IMR-90 (cell line): ENCODE measurements around the gene VLDLR. TPM values are rescaled to one million over a fixed set of nuclear protein-coding genes. Genes with fewer than 3 reads are reported as not detected.

ENCODE experiments used
- ATAC-seq: fragments of 200-7000 bp; cut with Tn5 transposase; 2 replicates; pipeline ENCODE4 v1.9.1; 2020; ENCODE audit warnings: low read depth, mild to moderate bottlenecking, moderate library complexity
- BruUV-seq: library from RNA; stranded (reverse); fragments of 400-500 nt; replicated peaks from 2 replicates; lab custom pipeline; 2021; lab: Mats Ljungman, UMichigan
- CTCF ChIA-PET: fragments of 300-600 bp; formaldehyde crosslinking; extraction: SDS; loops from one replicate; lab custom pipeline; 2021; ENCODE audit warnings: antibody characterized with exemption; lab: Yijun Ruan, JAX
- POLR2A ChIA-PET: fragments of 300-600 bp; sonication (Branson Sonifier 250); formaldehyde crosslinking; loops from one replicate; lab custom pipeline; 2022; ENCODE audit warnings: antibody characterized with exemption; ENCODE audit not compliant: unreplicated experiment; lab: Charles Lee
- DNase-seq: peaks from one replicate; pipeline ENCODE4 v3.0.0; 2013
- H2AFZ ChIP-seq: replicated peaks from 2 replicates; pipeline ENCODE3; 2013; ENCODE audit warnings: low read length, mild to moderate bottlenecking; ENCODE audit not compliant: poor library complexity
- H2AK5ac ChIP-seq: 2 replicates; pipeline ENCODE4 v1.6.1; 2013; ENCODE audit warnings: low read depth, low read length, inconsistent platforms
- H2AK9ac ChIP-seq: replicated peaks from 2 replicates; pipeline ENCODE3; 2013; ENCODE audit warnings: mild to moderate bottlenecking, low read depth, low read length, moderate library complexity; ENCODE audit not compliant: poor library complexity
- H2BK120ac ChIP-seq: 2 replicates; pipeline ENCODE4 v1.6.1; 2013; ENCODE audit warnings: low read depth, low read length, inconsistent platforms
- H2BK15ac ChIP-seq: 3 replicates; pipeline ENCODE4 v1.6.1; 2013; ENCODE audit warnings: low read depth, low read length, inconsistent platforms
- H2BK20ac ChIP-seq: 2 replicates; pipeline ENCODE4 v1.6.1; 2013; ENCODE audit warnings: low read depth, mild to moderate bottlenecking, inconsistent platforms, low read length, moderate library complexity
- H2BK5ac ChIP-seq: 2 replicates; pipeline ENCODE4 v1.6.1; 2013; ENCODE audit warnings: mild to moderate bottlenecking, low read depth, low read length, inconsistent platforms; ENCODE audit not compliant: poor library complexity, severe bottlenecking
- H3K14ac ChIP-seq: replicated peaks from 2 replicates; pipeline ENCODE4 v1.6.1; 2013; ENCODE audit warnings: low read depth, low read length, inconsistent platforms
- H3K18ac ChIP-seq: 2 replicates; pipeline ENCODE4 v1.6.1; 2013; ENCODE audit warnings: low read depth, low read length, control low read depth
- H3K23ac ChIP-seq: 2 replicates; pipeline ENCODE4 v1.6.1; 2013; ENCODE audit warnings: low read depth, low read length, inconsistent platforms
- H3K27ac ChIP-seq: 2 replicates; pipeline ENCODE4 v1.5.1; 2013; ENCODE audit warnings: mild to moderate bottlenecking, control low read depth, low read length; ENCODE audit not compliant: insufficient read depth
- H3K27me3 ChIP-seq: 2 replicates; pipeline ENCODE4 v1.6.1; 2013; ENCODE audit warnings: low read length; ENCODE audit not compliant: control insufficient read depth, insufficient read depth
- H3K36me3 ChIP-seq: 2 replicates; pipeline ENCODE4 v1.6.1; 2013; ENCODE audit warnings: low read length, mixed read lengths; ENCODE audit not compliant: control insufficient read depth, insufficient read depth
- H3K4ac ChIP-seq: 2 replicates; pipeline ENCODE4 v1.6.1; 2013; ENCODE audit warnings: low read depth, low read length, inconsistent platforms
- H3K4me1 ChIP-seq: 2 replicates; pipeline ENCODE4 v1.6.1; 2013; ENCODE audit warnings: low read length, mixed read lengths; ENCODE audit not compliant: control insufficient read depth, insufficient read depth
- H3K4me2 ChIP-seq: 2 replicates; pipeline ENCODE4 v1.6.1; 2013; ENCODE audit warnings: low read depth, mild to moderate bottlenecking, control low read depth, low read length, moderate library complexity
- H3K4me3 ChIP-seq: 2 replicates; pipeline ENCODE4 v1.5.1; 2013; ENCODE audit warnings: low read depth, mild to moderate bottlenecking, control low read depth, low read length, moderate library complexity; ENCODE audit not compliant: insufficient read depth
- H3K56ac ChIP-seq: 2 replicates; pipeline ENCODE4 v1.6.1; 2013; ENCODE audit warnings: low read length, inconsistent platforms; ENCODE audit not compliant: insufficient read depth; ENCODE audit errors: extremely low read depth
- H3K79me1 ChIP-seq, 2 experiments: 2 replicates each; pipeline ENCODE4 v1.6.1; 2013; ENCODE audit warnings: low read length in 2 of 2, inconsistent platforms in 1 of 2, low read depth in 1 of 2
- H3K9ac ChIP-seq: 2 replicates; pipeline ENCODE4 v1.6.1; 2013; ENCODE audit warnings: low read depth, low read length, control low read depth
- H3K9me1 ChIP-seq: 2 replicates; pipeline ENCODE4 v1.6.1; 2013; ENCODE audit warnings: low read length, inconsistent platforms; ENCODE audit not compliant: insufficient read depth
- H3K9me3 ChIP-seq: 2 replicates; pipeline ENCODE4 v1.6.1; 2013; ENCODE audit warnings: low read length; ENCODE audit not compliant: control insufficient read depth, insufficient read depth
- H4K20me1 ChIP-seq: 2 replicates; pipeline ENCODE4 v1.6.1; 2013; ENCODE audit warnings: low read length, inconsistent platforms; ENCODE audit not compliant: insufficient read depth
- H4K5ac ChIP-seq: 2 replicates; pipeline ENCODE4 v1.6.1; 2013; ENCODE audit warnings: mild to moderate bottlenecking, low read depth, low read length, control low read depth
- H4K8ac ChIP-seq, 2 experiments: 2 replicates each; pipeline ENCODE4 v1.6.1; 2013; ENCODE audit warnings: low read depth in 2 of 2, low read length in 2 of 2, control low read depth in 1 of 2, inconsistent platforms in 1 of 2
- H4K91ac ChIP-seq: 2 replicates; pipeline ENCODE4 v1.6.1; 2013; ENCODE audit warnings: low read depth, low read length, inconsistent platforms; ENCODE audit not compliant: insufficient read depth
- CEBPB ChIP-seq: IDR thresholded peaks from 2 replicates; pipeline ENCODE4 v1.6.1; 2012; ENCODE audit warnings: low read depth, low read length, improper control_type of control experiment
- CHD1 ChIP-seq: IDR thresholded peaks from 2 replicates; pipeline ENCODE4 v1.6.1; 2012; ENCODE audit warnings: low read depth, low read length, improper control_type of control experiment
- CTCF ChIP-seq: conservative IDR thresholded peaks from 2 replicates; pipeline ENCODE4 v1.5.1; 2012; ENCODE audit warnings: mild to moderate bottlenecking, low read depth, low read length, improper control_type of control experiment
- ELK1 ChIP-seq: fragments of 150-350 bp; IDR thresholded peaks from 2 replicates; pipeline ENCODE4 v1.6.1; 2016; ENCODE audit warnings: low read depth, mild to moderate bottlenecking, low read length, moderate library complexity, borderline replicate concordance
- FOS ChIP-seq: fragments of 150-350 bp; IDR thresholded peaks from 2 replicates; pipeline ENCODE4 v1.6.1; 2016; ENCODE audit warnings: low read depth, low read length
- MAFK ChIP-seq: IDR thresholded peaks from 2 replicates; pipeline ENCODE4 v1.6.1; 2012; ENCODE audit warnings: low read depth, low read length, improper control_type of control experiment
- MAZ ChIP-seq: IDR thresholded peaks from 2 replicates; pipeline ENCODE4 v1.6.1; 2012; ENCODE audit warnings: low read depth, mild to moderate bottlenecking, low read length, improper control_type of control experiment, moderate library complexity, borderline replicate concordance
- MXI1 ChIP-seq: IDR thresholded peaks from 2 replicates; pipeline ENCODE4 v1.6.1; 2012; ENCODE audit warnings: low read depth, mild to moderate bottlenecking, low read length, moderate library complexity, borderline replicate concordance
- NFE2L2 ChIP-seq: fragments of 150-350 bp; IDR thresholded peaks from 2 replicates; pipeline ENCODE4 v1.6.1; 2016; ENCODE audit warnings: low read depth, mild to moderate bottlenecking, low read length
- POLR2A ChIP-seq: IDR thresholded peaks from 2 replicates; pipeline ENCODE4 v1.6.1; 2012; ENCODE audit warnings: mild to moderate bottlenecking, low read depth, low read length
- RAD21 ChIP-seq: IDR thresholded peaks from 2 replicates; pipeline ENCODE4 v1.6.1; 2012; ENCODE audit warnings: low read length, improper control_type of control experiment
- RFX5 ChIP-seq: IDR thresholded peaks from 2 replicates; pipeline ENCODE4 v1.8.0; 2012; ENCODE audit warnings: low read depth, mild to moderate bottlenecking, low read length, moderate library complexity
- SMC3 ChIP-seq: fragments of 150-350 bp; IDR thresholded peaks from 2 replicates; pipeline ENCODE4 v1.6.1; 2016; ENCODE audit warnings: low read depth, mild to moderate bottlenecking, antibody characterized with exemption, low read length, moderate library complexity
- USF2 ChIP-seq: fragments of 150-350 bp; IDR thresholded peaks from 2 replicates; pipeline ENCODE4 v1.6.1; 2017; ENCODE audit warnings: mild to moderate bottlenecking, antibody characterized with exemption, low read length, low read depth
- WGBS, 2 experiments: methylation state at CpG; one replicate each; pipeline versions ENCODE4 v1.1.5 to v1.1.7; 2013; ENCODE audit warnings: missing lambda C conversion rate in 2 of 2; ENCODE audit not compliant: insufficient read length in 1 of 2; ENCODE audit errors: extremely low coverage in 2 of 2; 5-methylcytosine and 5-hydroxymethylcytosine counted together
- dilution Hi-C: fragments of 300-500 bp; cut with HindIII; formaldehyde crosslinking; loops from one replicate; pipeline ENCODE4 v1.14.3; 2018; ENCODE audit warnings: low sequenced_read_pairs; ENCODE audit not compliant: unreplicated experiment
- in situ Hi-C: fragments of 300-500 bp; cut with MboI; formaldehyde crosslinking; loops from 3 replicates; pipeline ENCODE4 v1.14.3; 2019; ENCODE audit warnings: low sequenced_read_pairs, inconsistent platforms, mixed read lengths
- intact Hi-C: fragments of 100-400 bp; cut with micrococcal nuclease; formaldehyde crosslinking; loops from 2 replicates; pipeline ENCODE4 v1.10.0; 2022
- polyA plus RNA-seq, 3 experiments: library from polyadenylated mRNA; depleted of rRNA; stranded (reverse); fragments of >200 nt; gene quantifications; 2 replicates each; pipeline ENCODE4 v1.2.3, GENCODE V29; 2012; ENCODE audit warnings: low replicate concordance in 1 of 3
- total RNA-seq: library from RNA; depleted of rRNA; stranded (reverse); fragments of >200 nt; gene quantifications from 2 replicates; pipeline ENCODE4 v1.2.3, GENCODE V29; 2012

Gene VLDLR
- total and polyA plus RNA-seq, 2 of the 4 experiments (the other 2 are of a cell fraction): 9.0 to 10.2 TPM

GRCh38 chr9:2664174-2665065 is 42.8 kb downstream of the VLDLR start:
- Histone ChIP-seq H3K79me1 (no peaks in the 10 kb centered on the region), H3K4me2 (no peak overlapping the region), H3K27me3 (no peaks in the 10 kb centered on the region), H3K36me3 (no peaks in the 10 kb centered on the region), H3K4ac (no peak overlapping the region), H2BK15ac (no peak overlapping the region), H3K9me1 (no peaks in the 10 kb centered on the region), H3K23ac (no peak overlapping the region), H4K91ac (no peak overlapping the region), H3K56ac (no peak overlapping the region), H4K5ac (no peak overlapping the region), H4K8ac (no peak overlapping the region), H3K27ac (no peak overlapping the region), H3K9me3 (peaks cover 4% of the 10 kb centered on the region; the same call in 1 of the 2 replicates), H2BK5ac (no peak overlapping the region), H2AFZ (peak overlapping the region; percentile 3), H3K18ac (no peak overlapping the region), H2BK120ac (no peak overlapping the region), H2BK20ac (no peak overlapping the region), H3K9ac (no peak overlapping the region), H3K4me1 (0 out of 2 replicates have a peak, but pooled peaks cover 2% of the 10 kb centered on the region), H4K20me1 (no peaks in the 10 kb centered on the region), H2AK5ac (no peak overlapping the region), H3K14ac (no peak overlapping the region), H2AK9ac (no peak overlapping the region), H3K4me3 (no peak overlapping the region)
- BruUV-seq: no TSS peak
- 83% methylated on average over 2 of the region's 4 CpGs; no CpG with 5 or more reads in 1 of the 2 experiments for WGBS, 2 experiments
- dilution Hi-C loops: no loop called here
- DNase-seq: no peak
- in situ Hi-C loops: no loop called here
- intact Hi-C loops: no loop called here
- POLR2A ChIA-PET: interaction anchor here (0.6 kb wide), 1 partner anchor 64 kb away, joined by 3 read pairs; no protein-coding TSS in a partner anchor
- no peak for ATAC-seq
- CTCF ChIA-PET: interaction anchor here (0.6 to 0.7 kb wide), 2 partner anchors 15 to 610 kb away, joined by 3 to 6 read pairs; no protein-coding TSS in a partner anchor
- TF ChIP-seq NFE2L2 (no peak), MAZ (no peak), FOS (no peak), ELK1 (no peak), MAFK (no peak), MXI1 (no peak), RAD21 (no peak), CEBPB (no peak), USF2 (no peak), POLR2A (no peak), RFX5 (no peak), CHD1 (no peak), SMC3 (no peak), CTCF (no peak)
